Activated CD8-positive, alpha-beta T cell treated with anti-CD3 and anti-CD28 coated beads, Interleukin-2, amount 10 ng/mL, durations not matched to agents 7 days and 5 days (primary cell): ENCODE data around the gene CTSD. TPM values are rescaled to one million over a fixed set of nuclear protein-coding genes. Genes with fewer than 3 reads are reported as not detected.

Experiments used
- ATAC-seq: fragments of 150-1000 bp; cut with Tn5 transposase; one replicate; pipeline ENCODE4 v1.10.0; 2021; ENCODE audit warnings: moderate library complexity
- CTCF ChIA-PET: fragments of 350-600 bp; sonication (Branson Sonifier 250); formaldehyde crosslinking; loops from one replicate; lab custom pipeline; 2021; ENCODE audit warnings: antibody characterized with exemption; lab: Charles Lee
- POLR2A ChIA-PET: fragments of 350-600 bp; sonication (Branson Sonifier 250); formaldehyde crosslinking; loops from one replicate; lab custom pipeline; 2021; ENCODE audit warnings: antibody characterized with exemption; lab: Charles Lee
- DNase-seq: peaks from one replicate; pipeline ENCODE4 v3.0.0-alpha.2; 2020
- H3K27ac Mint-ChIP-seq: one replicate; pipeline ENCODE4 v1.8.0; 2021; ENCODE audit warnings: mild to moderate bottlenecking, mixed read lengths
- H3K27me3 Mint-ChIP-seq: one replicate; pipeline ENCODE4 v1.8.0; 2021; ENCODE audit warnings: low read depth, mixed read lengths
- H3K36me3 Mint-ChIP-seq: one replicate; pipeline ENCODE4 v1.8.0; 2021; ENCODE audit warnings: low read depth, mixed read lengths
- H3K4me1 Mint-ChIP-seq: one replicate; pipeline ENCODE4 v1.8.0; 2021; ENCODE audit warnings: low read depth, mixed read lengths
- H3K4me3 Mint-ChIP-seq: one replicate; pipeline ENCODE4 v1.8.0; 2021; ENCODE audit warnings: mild to moderate bottlenecking, mixed read lengths
- H3K9me3 Mint-ChIP-seq: one replicate; pipeline ENCODE4 v1.8.0; 2022; ENCODE audit warnings: mixed read lengths; ENCODE audit not compliant: insufficient read depth
- total RNA-seq, 2 experiments: library from RNA; stranded (reverse); gene quantifications; one replicate each; pipeline ENCODE4 v1.2.3, GENCODE V29; 2021

The CTSD gene
- total RNA-seq, 2 experiments from 2014 or later, result 153 to 172 TPM

DNA sequence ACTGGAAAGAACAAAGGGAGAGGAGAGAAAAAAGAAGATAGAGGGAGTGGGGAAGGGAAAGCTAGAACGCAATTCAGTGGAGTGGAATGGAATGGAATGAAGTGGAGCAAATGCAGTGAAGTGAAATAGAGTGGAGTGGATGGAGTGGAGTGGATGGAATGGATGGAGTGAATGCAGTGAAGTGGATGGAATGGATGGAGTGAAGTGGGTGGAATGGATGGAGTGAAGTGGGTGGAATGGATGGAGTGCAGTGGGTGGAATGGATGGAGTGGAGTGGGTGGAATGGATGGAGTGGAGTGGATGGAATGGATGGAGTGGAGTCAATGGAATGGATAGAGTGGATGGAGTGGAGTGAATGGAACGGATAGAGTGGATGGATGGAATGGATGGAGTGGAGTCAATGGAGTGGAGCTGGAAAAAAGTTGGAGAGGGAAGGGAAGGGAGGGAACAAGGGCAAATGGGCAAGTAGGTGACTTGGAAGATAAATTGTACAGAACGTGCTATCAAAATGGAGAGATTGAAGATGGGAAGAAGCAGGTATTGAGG, 27.2 kb downstream of the CTSD start:
- Mint-ChIP-seq H3K27ac (no peak overlapping the region), H3K36me3 (peaks cover 8% of the 10 kb centered on the region), H3K27me3 (peaks cover 53% of the 10 kb centered on the region), H3K4me3 (no peak overlapping the region), H3K9me3 (peaks cover 21% of the 10 kb centered on the region), H3K4me1 (peaks cover 20% of the 10 kb centered on the region)
- no peak for DNase-seq
- ChIA-PET POLR2A (interaction anchor here (1.1 kb wide), 1 partner anchor 19 kb away, joined by 5 read pairs; no protein-coding TSS in a partner anchor), CTCF (interaction anchor here (2.4 kb wide), 1 partner anchor 43 kb away, joined by 13 read pairs; no protein-coding TSS in a partner anchor)
- ATAC-seq, result no peak

DNA sequence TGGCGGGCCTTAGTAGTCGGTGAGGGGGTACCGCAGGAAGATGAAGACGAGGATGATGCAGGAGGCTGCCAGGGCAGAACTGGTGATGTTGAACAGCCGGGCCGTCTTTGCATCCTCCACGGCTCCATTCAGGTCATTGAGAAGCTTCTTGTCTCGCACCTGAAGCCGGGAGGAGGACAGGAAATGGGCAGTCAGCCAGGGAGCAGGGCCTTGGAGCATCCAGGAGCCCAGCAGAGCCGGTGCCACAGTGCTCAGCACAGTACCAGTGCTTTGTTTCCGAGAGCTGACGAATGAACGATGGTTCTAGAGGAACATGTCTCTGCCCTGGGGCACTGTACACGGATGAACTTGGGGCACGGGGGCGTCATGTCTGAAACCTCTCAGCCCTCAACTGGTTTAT, 28.5 kb downstream of the CTSD start:
- H3K4me1 Mint-ChIP-seq, result peaks cover 32% of the 10 kb centered on the region
- peaks cover 8% of the 10 kb centered on the region for H3K36me3 Mint-ChIP-seq
- peaks cover 21% of the 10 kb centered on the region for H3K9me3 Mint-ChIP-seq
- DNase-seq (no peak), ATAC-seq (no peak)
- no peak overlapping the region for H3K27ac Mint-ChIP-seq
- CTCF ChIA-PET, result no interaction called here
- POLR2A ChIA-PET, result no interaction called here
- peaks cover 59% of the 10 kb centered on the region for H3K27me3 Mint-ChIP-seq
- no peak overlapping the region for H3K4me3 Mint-ChIP-seq

DNA sequence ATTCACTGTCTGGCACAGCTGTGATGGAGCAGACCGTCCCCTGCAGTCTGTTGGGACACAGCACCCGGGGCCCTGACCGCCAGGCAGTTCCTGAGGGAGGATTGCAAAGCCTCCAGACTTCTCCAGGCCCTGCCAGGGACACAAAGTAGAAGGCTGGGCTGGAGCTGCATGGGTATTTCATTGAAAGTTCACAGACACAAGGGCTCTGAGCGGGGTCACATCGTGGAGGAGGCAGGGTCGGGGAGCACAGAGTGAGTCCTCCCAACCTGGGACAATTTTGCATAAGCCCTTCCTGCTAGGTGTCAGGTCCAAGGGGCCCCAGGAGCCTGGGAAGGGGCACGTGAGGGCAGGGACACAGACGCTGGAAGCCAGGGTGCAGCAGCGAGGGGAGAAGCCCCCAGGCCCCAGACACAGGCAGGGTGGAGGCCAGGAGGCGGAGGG, 29.1 kb downstream of the CTSD start:
- H3K27me3 Mint-ChIP-seq, result peaks cover 56% of the 10 kb centered on the region
- CTCF ChIA-PET, result interaction anchor here (1.0 kb wide), 1 partner anchor 41 kb away, joined by 4 read pairs; no protein-coding TSS in a partner anchor
- H3K27ac Mint-ChIP-seq, result no peak overlapping the region
- POLR2A ChIA-PET, result no interaction called here
- H3K4me3 Mint-ChIP-seq, result no peak overlapping the region
- DNase-seq, result no peak
- peaks cover 38% of the 10 kb centered on the region for H3K4me1 Mint-ChIP-seq
- ATAC-seq, result no peak
- H3K9me3 Mint-ChIP-seq, result peaks cover 21% of the 10 kb centered on the region
- peaks cover 8% of the 10 kb centered on the region for H3K36me3 Mint-ChIP-seq

GRCh38 chr11:1733716-1734640, 29.7 kb downstream of the CTSD start:
- ATAC-seq, result no peak
- H3K9me3 Mint-ChIP-seq, result peaks cover 21% of the 10 kb centered on the region
- CTCF ChIA-PET, result interaction anchor here (0.8 to 1.5 kb wide), 3 partner anchors 10 to 99 kb away, joined by 3 to 4 read pairs (median 3); no protein-coding TSS in a partner anchor
- H3K4me3 Mint-ChIP-seq, result no peak overlapping the region
- no peak for DNase-seq
- H3K27me3 Mint-ChIP-seq, result peaks cover 50% of the 10 kb centered on the region
- H3K36me3 Mint-ChIP-seq, result peaks cover 8% of the 10 kb centered on the region
- peaks cover 45% of the 10 kb centered on the region for H3K4me1 Mint-ChIP-seq
- no peak overlapping the region for H3K27ac Mint-ChIP-seq
- POLR2A ChIA-PET, result interaction anchor here (1.0 kb wide), 1 partner anchor 11 kb away, joined by 3 read pairs; no protein-coding TSS in a partner anchor

DNA sequence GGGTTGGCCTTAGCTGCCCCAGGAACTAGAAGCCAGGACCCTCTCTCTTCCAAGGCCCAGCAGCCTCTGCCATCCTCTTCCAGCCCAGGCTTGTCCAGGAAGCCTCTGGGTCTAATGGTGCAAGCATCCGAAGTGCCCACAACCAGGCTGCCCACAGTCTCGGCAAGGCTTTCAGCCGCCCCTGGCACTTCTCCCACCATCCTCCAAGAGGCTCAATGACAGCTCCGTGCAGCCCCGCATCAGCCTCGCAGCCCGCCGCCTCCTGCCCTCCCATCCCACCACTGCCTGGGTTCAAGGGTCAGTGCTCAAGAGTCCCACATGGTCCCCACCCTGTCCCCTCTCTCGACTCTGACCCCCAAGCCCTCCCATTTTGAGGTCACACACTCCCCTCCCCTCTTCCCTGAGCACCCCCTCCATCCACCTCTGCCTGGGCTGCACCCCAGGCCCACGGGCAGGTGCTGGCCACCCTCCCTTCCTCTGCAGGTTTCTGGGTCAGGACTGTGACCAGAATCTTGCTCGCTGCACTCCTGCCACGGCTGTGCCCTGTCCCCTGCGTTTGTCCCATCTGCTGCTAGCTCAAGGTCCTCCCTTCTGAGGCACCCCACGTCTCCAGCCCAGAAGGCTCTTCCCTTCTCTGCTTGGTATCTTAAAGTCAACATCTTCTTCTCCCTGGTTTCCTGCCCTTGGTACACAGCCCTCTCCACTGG, 30.6 kb downstream of the CTSD start:
- no peak overlapping the region for H3K27ac Mint-ChIP-seq
- H3K4me3 Mint-ChIP-seq, result no peak overlapping the region

GRCh38 chr11:1732418-1733008, 31.2 kb downstream of the CTSD start:
- no peak overlapping the region for H3K27ac Mint-ChIP-seq
- peaks cover 8% of the 10 kb centered on the region for H3K36me3 Mint-ChIP-seq
- H3K27me3 Mint-ChIP-seq, result peaks cover 41% of the 10 kb centered on the region
- ATAC-seq (no peak), DNase-seq (no peak)
- H3K4me1 Mint-ChIP-seq, result peaks cover 60% of the 10 kb centered on the region
- H3K9me3 Mint-ChIP-seq, result peaks cover 13% of the 10 kb centered on the region
- H3K4me3 Mint-ChIP-seq, result no peak overlapping the region
- POLR2A ChIA-PET, result interaction anchor here (0.7 kb wide), 1 partner anchor 26 kb away, joined by 3 read pairs; no protein-coding TSS in a partner anchor
- CTCF ChIA-PET, result interaction anchor here (0.7 to 0.8 kb wide), 2 partner anchors 9 to 80 kb away, joined by 3 read pairs; no protein-coding TSS in a partner anchor

More for the DNA sequence above, 30.6 kb downstream of the CTSD start:
- peaks cover 8% of the 10 kb centered on the region for H3K36me3 Mint-ChIP-seq
- ChIA-PET CTCF (interaction anchor here (0.7 to 1.5 kb wide), 3 partner anchors 10 to 100 kb away, joined by 3 read pairs; no protein-coding TSS in a partner anchor), POLR2A (interaction anchor here (0.7 to 1.0 kb wide), 2 partner anchors 12 to 25 kb away, joined by 3 read pairs; no protein-coding TSS in a partner anchor)
- ATAC-seq (no peak), DNase-seq (no peak)
- H3K9me3 Mint-ChIP-seq, result peaks cover 19% of the 10 kb centered on the region
- peaks cover 53% of the 10 kb centered on the region for H3K4me1 Mint-ChIP-seq
- H3K27me3 Mint-ChIP-seq, result peaks cover 45% of the 10 kb centered on the region

- ChIA-PET POLR2A (no interaction called here), CTCF (no interaction called here)
- Mint-ChIP-seq H3K9me3 (peaks cover 10% of the 10 kb centered on the region), H3K36me3 (peaks cover 6% of the 10 kb centered on the region), H3K27ac (no peak overlapping the region), H3K27me3 (peaks cover 43% of the 10 kb centered on the region), H3K4me1 (peaks cover 65% of the 10 kb centered on the region), H3K4me3 (no peak overlapping the region)
- DNase-seq (no peak), ATAC-seq (no peak)
These were observed 32.2 kb downstream of the CTSD start for GRCh38 chr11:1731451-1732059.

DNA sequence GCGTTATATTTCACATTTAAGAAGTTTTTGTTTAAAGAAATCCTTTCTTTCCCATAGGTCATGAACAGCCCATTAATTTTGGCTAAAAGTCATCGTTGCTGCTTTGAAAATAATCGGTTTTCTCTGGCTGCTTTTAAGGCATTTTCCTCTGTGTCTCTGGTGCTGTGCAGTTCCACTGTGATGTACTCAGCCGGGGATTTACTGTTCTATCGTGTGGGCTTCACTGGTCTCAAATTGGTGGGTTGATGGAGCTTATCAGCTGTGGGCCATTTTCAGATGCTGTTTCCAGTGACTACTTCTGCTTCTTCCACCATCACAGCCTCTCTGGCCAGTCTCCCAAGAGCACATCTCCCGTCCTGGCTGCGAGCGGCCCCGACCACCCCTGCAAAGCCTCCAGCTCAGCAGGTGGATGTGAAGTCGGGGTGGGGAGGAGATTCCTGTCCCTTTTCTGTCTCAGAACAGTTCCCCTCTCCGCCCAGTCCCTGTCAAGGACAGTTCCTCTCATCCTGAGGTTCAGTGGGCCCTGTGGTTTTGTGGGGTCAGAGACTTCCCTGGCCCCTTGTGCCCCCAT, 33.6 kb downstream of the CTSD start:
- ChIA-PET CTCF (interaction anchor here (1.7 kb wide), 1 partner anchor 36 kb away, joined by 6 read pairs; no protein-coding TSS in a partner anchor), POLR2A (no interaction called here)
- H3K4me3 Mint-ChIP-seq, result peak overlapping the region; percentile 29
- H3K27ac Mint-ChIP-seq, result peak overlapping the region; percentile 89
- H3K4me1 Mint-ChIP-seq, result peaks cover 65% of the 10 kb centered on the region
- no peaks in the 10 kb centered on the region for H3K36me3 Mint-ChIP-seq
- no peak for DNase-seq
- no peaks in the 10 kb centered on the region for H3K9me3 Mint-ChIP-seq
- peaks cover 36% of the 10 kb centered on the region for H3K27me3 Mint-ChIP-seq
- ATAC-seq, result no peak

DNA sequence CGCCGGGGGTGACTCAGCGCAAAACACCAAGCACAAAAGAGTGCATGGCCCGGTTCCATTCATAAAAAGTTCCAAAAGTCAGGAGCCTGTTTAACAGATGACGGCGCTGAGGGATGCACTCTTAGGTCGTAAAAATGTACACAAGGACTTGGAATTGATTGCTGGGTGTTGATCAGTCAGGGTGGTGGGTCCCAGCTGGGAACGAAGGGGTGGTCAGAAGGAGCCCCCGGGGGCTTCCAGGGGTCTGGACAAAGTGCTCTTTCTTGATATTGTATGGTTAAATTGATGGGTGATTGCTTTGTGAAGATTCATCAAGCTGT, 34.1 kb downstream of the CTSD start:
- Mint-ChIP-seq H3K4me3 (peak overlapping the region; percentile 13), H3K36me3 (no peaks in the 10 kb centered on the region), H3K27me3 (peaks cover 36% of the 10 kb centered on the region), H3K27ac (peak overlapping the region; percentile 89), H3K9me3 (no peaks in the 10 kb centered on the region), H3K4me1 (peaks cover 65% of the 10 kb centered on the region)
- DNase-seq (no peak), ATAC-seq (no peak)
- POLR2A ChIA-PET, result no interaction called here
- CTCF ChIA-PET, result interaction anchor here (1.7 kb wide), 1 partner anchor 36 kb away, joined by 6 read pairs; no protein-coding TSS in a partner anchor

GRCh38 chr11:1728931-1729691, 34.6 kb downstream of the CTSD start:
- Mint-ChIP-seq H3K27me3 (peaks cover 32% of the 10 kb centered on the region), H3K4me3 (peak overlapping the region; percentile 13), H3K9me3 (no peaks in the 10 kb centered on the region), H3K27ac (peak overlapping the region; percentile 89), H3K36me3 (no peaks in the 10 kb centered on the region), H3K4me1 (peaks cover 59% of the 10 kb centered on the region)
- ChIA-PET CTCF (interaction anchor here (1.7 kb wide), 1 partner anchor 35 kb away, joined by 6 read pairs; no protein-coding TSS in a partner anchor), POLR2A (no interaction called here)
- peak; percentile 71 for ATAC-seq
- DNase-seq, result peak; percentile 67
